CD8-positive, alpha-beta memory T cell (primary cell): Measurements from ENCODE around the gene GHRH. TPM values are rescaled to one million over a fixed set of nuclear protein-coding genes. Genes with fewer than 3 reads are reported as not detected.

Source experiments
- CTCF ChIA-PET: fragments of 350-600 bp; sonication (Branson Sonifier 250); formaldehyde crosslinking; loops from one replicate; lab custom pipeline; 2021; ENCODE audit warnings: antibody characterized with exemption; lab: Charles Lee
- POLR2A ChIA-PET: fragments of 350-600 bp; sonication (Branson Sonifier 250); formaldehyde crosslinking; loops from one replicate; lab custom pipeline; 2021; ENCODE audit warnings: antibody characterized with exemption; lab: Charles Lee
- DNase-seq, 5 donors: peaks; one replicate each; pipeline versions ENCODE4 v3.0.0 to v3.0.0-alpha.2; 2020 to 2022; ENCODE audit warnings: mixed read lengths in 1 of 5
- H3K27ac ChIP-seq: one replicate; pipeline ENCODE4 v1.7.0; 2013; ENCODE audit warnings: low read depth, mild to moderate bottlenecking, low read length, moderate library complexity
- H3K27me3 ChIP-seq: 2 replicates; pipeline ENCODE4 v1.7.0; 2013; ENCODE audit warnings: low read length, mild to moderate bottlenecking; ENCODE audit not compliant: insufficient read depth, poor library complexity, severe bottlenecking
- H3K36me3 ChIP-seq: 2 replicates; pipeline ENCODE4 v1.7.0; 2013; ENCODE audit warnings: mild to moderate bottlenecking, low read length, moderate library complexity; ENCODE audit not compliant: insufficient read depth
- H3K4me1 ChIP-seq: 2 replicates; pipeline ENCODE4 v1.7.0; 2013; ENCODE audit warnings: mild to moderate bottlenecking, low read length, moderate library complexity; ENCODE audit not compliant: insufficient read depth
- H3K4me3 ChIP-seq: 2 replicates; pipeline ENCODE4 v1.7.0; 2013; ENCODE audit warnings: mild to moderate bottlenecking, low read length
- H3K9me3 ChIP-seq: 2 replicates; pipeline ENCODE4 v1.7.0; 2013; ENCODE audit warnings: mild to moderate bottlenecking, low read length
- H3K27ac Mint-ChIP-seq, 8 donors: one replicate each; pipeline ENCODE4 v1.8.0; 2020 to 2021; ENCODE audit warnings: mixed read lengths in 8 of 8, mild to moderate bottlenecking in 6 of 8, inconsistent platforms in 3 of 8, moderate library complexity in 3 of 8
- H3K27me3 Mint-ChIP-seq, 2 donors: one replicate each; pipeline ENCODE4 v1.8.0; 2020 to 2021; ENCODE audit warnings: mixed read lengths in 2 of 2, mild to moderate bottlenecking in 1 of 2, moderate library complexity in 1 of 2
- H3K36me3 Mint-ChIP-seq, 3 donors: one replicate each; pipeline ENCODE4 v1.8.0; 2020 to 2021; ENCODE audit warnings: mixed read lengths in 3 of 3, inconsistent platforms in 1 of 3, mild to moderate bottlenecking in 1 of 3
- H3K4me1 Mint-ChIP-seq, 3 donors: one replicate each; pipeline ENCODE4 v1.8.0; 2020 to 2021; ENCODE audit warnings: mixed read lengths in 3 of 3, inconsistent platforms in 1 of 3, mild to moderate bottlenecking in 1 of 3
- H3K4me3 Mint-ChIP-seq, 7 donors: one replicate each; pipeline ENCODE4 v1.8.0; 2020 to 2021; ENCODE audit warnings: mixed read lengths in 7 of 7, mild to moderate bottlenecking in 6 of 7, moderate library complexity in 4 of 7, inconsistent platforms in 2 of 7
- H3K9me3 Mint-ChIP-seq, 5 donors: one replicate each; pipeline ENCODE4 v1.8.0; 2020 to 2022; ENCODE audit warnings: mixed read lengths in 5 of 5, mild to moderate bottlenecking in 3 of 5, moderate library complexity in 2 of 5, inconsistent platforms in 1 of 5
- polyA plus RNA-seq: library from polyadenylated mRNA; unstranded; fragments of 300-500 nt; fragmentation: Illumina TruSeq; gene quantifications from one replicate; pipeline ENCODE4 v1.2.3, GENCODE V29; 2021
- total RNA-seq, 2 experiments: library from RNA; stranded (reverse); gene quantifications; one replicate each; pipeline ENCODE4 v1.2.3, GENCODE V29; 2021

The GHRH gene
- total and polyA plus RNA-seq, 3 experiments from 2014 or later = not detected

GRCh38 chr20:37265152-37265551 is 3.5 kb upstream of the GHRH start:
- Histone ChIP-seq H3K36me3 (no peaks in the 10 kb centered on the region), H3K4me1 (no peaks in the 10 kb centered on the region), H3K27ac (no peak overlapping the region), H3K9me3 (no peaks in the 10 kb centered on the region), H3K27me3 (peaks cover under 1% of the 10 kb centered on the region), H3K4me3 (no peak overlapping the region)
- H3K36me3 Mint-ChIP-seq = no peaks in the 10 kb centered on the region
- no peaks in the 10 kb centered on the region for H3K9me3 Mint-ChIP-seq
- DNase-seq = no peak
- no peak overlapping the region for H3K27ac Mint-ChIP-seq
- H3K27me3 Mint-ChIP-seq = peaks cover 8 to 28% of the 10 kb centered on the region in 2 donors
- no peaks in the 10 kb centered on the region for H3K4me1 Mint-ChIP-seq
- ChIA-PET CTCF (no interaction called here), POLR2A (interaction anchor here (0.7 kb wide), 1 partner anchor 264 kb away, joined by 4 read pairs; no protein-coding TSS in a partner anchor)
- H3K4me3 Mint-ChIP-seq = no peak overlapping the region

DNA sequence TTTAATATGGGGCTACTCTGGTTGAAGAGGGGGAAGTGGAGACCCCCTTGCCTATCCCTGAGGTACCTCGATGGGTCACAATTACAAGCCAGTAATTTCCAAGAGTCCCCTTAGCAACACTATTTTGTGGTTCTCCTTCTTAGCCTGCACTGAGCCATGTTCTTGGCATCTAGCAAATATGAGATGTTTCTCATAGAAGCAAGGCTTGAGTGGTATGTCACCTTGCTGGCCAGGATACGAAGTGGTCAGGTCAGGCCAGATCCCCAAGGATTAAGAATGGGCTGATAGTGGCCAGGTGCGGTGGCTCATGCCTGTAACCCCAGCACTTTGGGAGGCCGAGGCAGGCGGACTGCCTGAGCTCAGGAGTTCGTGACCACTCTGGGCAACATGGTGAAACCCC is 2.1 kb upstream of the GHRH start:
- ChIA-PET CTCF (no interaction called here), POLR2A (no interaction called here)
- Histone ChIP-seq H3K27me3 (peaks cover 9% of the 10 kb centered on the region), H3K4me3 (no peak overlapping the region), H3K4me1 (no peaks in the 10 kb centered on the region), H3K36me3 (no peaks in the 10 kb centered on the region), H3K9me3 (no peaks in the 10 kb centered on the region), H3K27ac (no peak overlapping the region)
- H3K27me3 Mint-ChIP-seq = peaks cover 8 to 38% of the 10 kb centered on the region in 2 donors
- no peak for DNase-seq
- no peak overlapping the region for H3K4me3 Mint-ChIP-seq
- H3K36me3 Mint-ChIP-seq = no peaks in the 10 kb centered on the region
- no peak overlapping the region for H3K27ac Mint-ChIP-seq
- H3K4me1 Mint-ChIP-seq = no peaks in the 10 kb centered on the region
- no peaks in the 10 kb centered on the region for H3K9me3 Mint-ChIP-seq

- Mint-ChIP-seq H3K4me1 (no peaks in the 10 kb centered on the region), H3K27ac (no peak overlapping the region), H3K9me3 (no peaks in the 10 kb centered on the region), H3K4me3 (no peak overlapping the region), H3K36me3 (no peaks in the 10 kb centered on the region), H3K27me3 (peaks cover 8 to 42% of the 10 kb centered on the region in 2 donors)
- Histone ChIP-seq H3K27me3 (peaks cover 9% of the 10 kb centered on the region), H3K9me3 (no peaks in the 10 kb centered on the region), H3K27ac (no peak overlapping the region), H3K36me3 (no peaks in the 10 kb centered on the region), H3K4me3 (no peak overlapping the region), H3K4me1 (no peaks in the 10 kb centered on the region)
- ChIA-PET CTCF (interaction anchor here (0.7 kb wide), 1 partner anchor 272 kb away, joined by 3 read pairs; no protein-coding TSS in a partner anchor), POLR2A (no interaction called here)
- no peak for DNase-seq
Measured at GRCh38 chr20:37262505-37262904, 891 bp upstream of the GHRH start.

DNA sequence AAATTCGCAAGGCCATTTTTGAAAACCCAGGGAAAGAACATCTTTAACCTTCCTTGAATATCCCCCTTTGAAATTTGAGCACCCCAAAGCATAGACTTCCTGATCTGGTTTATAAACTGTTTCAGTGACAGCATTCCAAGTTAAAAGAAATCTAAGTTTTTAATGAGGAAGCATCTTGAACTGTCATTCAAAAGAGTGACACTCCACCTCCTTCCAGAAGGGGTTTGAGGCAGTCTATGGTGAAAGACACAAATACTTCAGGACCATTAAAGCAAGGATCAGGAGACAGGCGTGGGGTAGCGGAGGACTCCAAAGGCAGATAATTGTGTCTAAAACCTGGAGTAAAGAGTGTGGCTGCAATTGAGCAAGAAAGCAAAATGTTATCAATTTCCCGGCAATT is 691 bp downstream of the GHRH start:
- Histone ChIP-seq H3K4me3 (no peak overlapping the region), H3K9me3 (no peaks in the 10 kb centered on the region), H3K4me1 (no peaks in the 10 kb centered on the region), H3K27me3 (peaks cover 9% of the 10 kb centered on the region), H3K36me3 (no peaks in the 10 kb centered on the region), H3K27ac (no peak overlapping the region)
- CTCF ChIA-PET = no interaction called here
- Mint-ChIP-seq H3K4me3 (no peak overlapping the region), H3K9me3 (no peaks in the 10 kb centered on the region), H3K4me1 (no peaks in the 10 kb centered on the region), H3K27me3 (peaks cover 3 to 34% of the 10 kb centered on the region in 2 donors), H3K36me3 (no peaks in the 10 kb centered on the region), H3K27ac (no peak overlapping the region)
- POLR2A ChIA-PET = no interaction called here
- DNase-seq = no peak

DNA sequence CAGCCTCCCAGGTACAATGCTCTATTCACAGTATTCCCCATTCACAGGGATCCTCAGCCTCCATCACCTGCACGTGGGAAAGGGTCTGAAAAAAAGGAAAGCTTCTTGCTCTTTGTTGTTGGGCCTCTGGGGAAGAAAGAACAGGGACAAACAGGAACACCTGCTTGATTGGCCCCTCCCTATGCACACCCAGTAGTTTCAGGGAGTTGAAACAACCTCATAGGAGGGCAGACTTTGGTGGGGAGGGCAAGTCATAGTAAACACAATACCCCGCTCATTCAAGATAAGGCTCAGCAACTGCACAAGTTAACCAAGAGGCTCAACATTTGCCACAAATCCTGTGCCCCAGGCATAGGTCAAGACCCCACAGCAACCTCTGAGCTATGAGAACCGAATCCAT is 1.7 kb downstream of the GHRH start:
- DNase-seq = no peak
- Histone ChIP-seq H3K36me3 (no peaks in the 10 kb centered on the region), H3K4me3 (no peak overlapping the region), H3K27me3 (peaks cover 9% of the 10 kb centered on the region), H3K27ac (no peak overlapping the region), H3K9me3 (no peaks in the 10 kb centered on the region), H3K4me1 (no peaks in the 10 kb centered on the region)
- Mint-ChIP-seq H3K36me3 (no peaks in the 10 kb centered on the region), H3K4me1 (no peaks in the 10 kb centered on the region), H3K27me3 (peaks cover 3 to 34% of the 10 kb centered on the region in 2 donors), H3K9me3 (no peaks in the 10 kb centered on the region), H3K27ac (no peak overlapping the region), H3K4me3 (no peak overlapping the region)
- ChIA-PET POLR2A (no interaction called here), CTCF (no interaction called here)

- no peak overlapping the region for H3K27ac Mint-ChIP-seq
- POLR2A ChIA-PET = no interaction called here
- no peak overlapping the region for H3K4me3 Mint-ChIP-seq
Measured at GRCh38 chr20:37259031-37259430, 2.6 kb downstream of the GHRH start.

GRCh38 chr20:37257988-37258387 is 3.6 kb downstream of the GHRH start:
- Histone ChIP-seq H3K27ac (no peak overlapping the region), H3K27me3 (peaks cover 9% of the 10 kb centered on the region), H3K4me1 (no peaks in the 10 kb centered on the region), H3K9me3 (no peaks in the 10 kb centered on the region), H3K4me3 (no peak overlapping the region), H3K36me3 (no peaks in the 10 kb centered on the region)
- peaks cover 3 to 40% of the 10 kb centered on the region in 2 donors for H3K27me3 Mint-ChIP-seq
- ChIA-PET CTCF (no interaction called here), POLR2A (no interaction called here)
- H3K27ac Mint-ChIP-seq = peak overlapping the region in 1 of 8 donors; percentile 61
- peaks cover 0 to 6% (median 1%) of the 10 kb centered on the region in 5 donors for H3K9me3 Mint-ChIP-seq
- H3K4me3 Mint-ChIP-seq = no peak overlapping the region
- no peaks in the 10 kb centered on the region for H3K4me1 Mint-ChIP-seq
- no peaks in the 10 kb centered on the region for H3K36me3 Mint-ChIP-seq
- no peak for DNase-seq

More at GRCh38 chr20:37259031-37259430, 2.6 kb downstream of the GHRH start:
- Histone ChIP-seq H3K27me3 (peaks cover 9% of the 10 kb centered on the region), H3K9me3 (no peaks in the 10 kb centered on the region), H3K27ac (no peak overlapping the region), H3K36me3 (no peaks in the 10 kb centered on the region), H3K4me3 (no peak overlapping the region), H3K4me1 (no peaks in the 10 kb centered on the region)
- Mint-ChIP-seq H3K36me3 (no peaks in the 10 kb centered on the region), H3K27me3 (peaks cover 3 to 40% of the 10 kb centered on the region in 2 donors), H3K4me1 (no peaks in the 10 kb centered on the region), H3K9me3 (peaks cover 0 to 6% (median 1%) of the 10 kb centered on the region in 5 donors)
- DNase-seq = no peak
- CTCF ChIA-PET = no interaction called here

DNA sequence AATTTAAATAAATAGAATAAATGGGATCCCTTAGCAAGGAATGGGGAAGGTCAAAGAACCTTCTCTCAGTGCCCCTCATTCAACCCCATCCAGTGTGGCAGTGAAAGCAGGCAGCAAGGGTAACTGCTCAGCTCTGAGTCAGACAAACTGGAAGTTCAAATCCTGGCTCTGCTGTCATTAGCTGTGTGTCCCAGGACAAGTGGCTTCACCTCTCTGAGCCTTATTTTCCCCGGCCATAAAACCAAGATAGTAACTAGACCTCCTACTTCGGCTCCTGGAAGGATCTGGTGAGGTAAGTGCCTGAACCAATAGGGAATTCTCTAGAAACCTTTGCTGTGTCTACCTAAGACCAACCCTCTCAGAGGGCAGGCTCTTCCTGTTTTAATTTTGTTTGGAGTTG is 4.1 kb downstream of the GHRH start:
- Mint-ChIP-seq H3K36me3 (no peaks in the 10 kb centered on the region), H3K27ac (peak overlapping the region in 1 of 8 donors; percentile 61), H3K9me3 (peaks cover 0 to 6% (median 1%) of the 10 kb centered on the region in 5 donors), H3K4me1 (no peaks in the 10 kb centered on the region), H3K4me3 (no peak overlapping the region), H3K27me3 (peaks cover 3 to 39% of the 10 kb centered on the region in 2 donors)
- Histone ChIP-seq H3K4me3 (no peak overlapping the region), H3K4me1 (no peaks in the 10 kb centered on the region), H3K27ac (no peak overlapping the region), H3K9me3 (no peaks in the 10 kb centered on the region), H3K36me3 (no peaks in the 10 kb centered on the region), H3K27me3 (peaks cover 9% of the 10 kb centered on the region)
- ChIA-PET POLR2A (no interaction called here), CTCF (no interaction called here)
- no peak for DNase-seq
